Measurements from ENCODE around the gene MLLT6.

Gene MLLT6

GRCh38 chr17:38701504-38702165, 3.4 kb upstream of the MLLT6 start:
- no peak for DNase-seq (ENCODE audit: extremely low spot score)
- CTCF ChIA-PET = no interaction called here
- POLR2A ChIA-PET = interaction anchor here (1.1 to 2.1 kb wide), 10 partner anchors 9 to 152 kb away, joined by 3 to 8 read pairs (median 4); partner anchors contain the start of genes CISD3 and RPL23
- TF ChIP-seq FOXK2 (IDR thresholded peaks at IDR 0.05) (no peak), ZNF384 (IDR thresholded peaks at IDR 0.05) (no peak), SUZ12 (IDR thresholded peaks at IDR 0.05) (no peak), NFRKB (IDR thresholded peaks at IDR 0.05) (no peak), L3MBTL2 (conservative IDR thresholded peaks at IDR 0.05) (no peak), FOXM1 (IDR thresholded peaks at IDR 0.05; ENCODE audit: borderline replicate concordance) (no peak), SP1 (IDR thresholded peaks at IDR 0.05) (no peak), CTBP1 (IDR thresholded peaks at IDR 0.05; ENCODE audit: borderline replicate concordance) (no peak), TARDBP (IDR thresholded peaks at IDR 0.05) (no peak), ELF4 (IDR thresholded peaks at IDR 0.05) (no peak)

DNA sequence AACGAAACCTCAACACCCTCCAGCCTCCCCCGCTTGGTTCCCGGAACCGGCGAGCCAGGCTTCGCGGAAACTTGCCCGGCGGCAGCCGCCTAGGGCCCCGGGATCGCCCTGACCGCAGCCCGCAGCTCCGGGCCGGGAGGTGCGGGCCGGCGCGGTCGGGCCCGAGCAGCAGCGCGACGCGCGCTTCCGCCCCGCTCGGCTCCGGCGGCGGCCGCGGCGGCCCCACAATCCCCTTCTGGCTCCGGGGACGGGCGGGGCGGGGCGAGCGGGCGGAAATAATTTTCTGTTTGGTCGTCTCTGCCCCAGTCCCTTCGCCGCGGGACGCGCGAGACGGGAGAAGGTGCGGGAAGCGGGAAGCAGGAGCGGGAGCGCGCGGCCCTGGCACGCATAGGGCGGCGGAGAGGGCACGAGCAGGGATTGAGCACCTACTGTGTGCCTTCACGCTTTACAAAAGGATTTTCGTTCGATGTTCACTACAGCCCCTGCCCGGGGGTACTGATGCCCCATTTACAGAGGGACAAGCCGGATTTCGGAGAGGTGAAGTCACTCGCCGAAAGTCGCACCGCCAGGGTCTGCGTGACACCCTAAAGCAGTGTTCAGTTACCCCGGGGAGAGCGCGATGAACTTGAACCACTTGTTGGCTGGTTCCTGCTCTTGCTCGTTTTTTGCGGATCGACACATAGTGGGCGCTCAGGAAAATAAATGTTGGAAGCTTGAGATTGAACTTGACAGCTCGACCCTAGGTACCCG, 2.7 kb upstream of the MLLT6 start:
- TF ChIP-seq L3MBTL2 (conservative IDR thresholded peaks at IDR 0.05) = peak; percentile 97
- TF ChIP-seq LEF1 (IDR thresholded peaks at IDR 0.05; ENCODE audit: borderline replicate concordance) = no peak
- CTCF ChIA-PET = no interaction called here
- peak; percentile 73 for DNase-seq (ENCODE audit: extremely low spot score)
- POLR2A ChIA-PET = interaction anchor here (1.1 to 2.8 kb wide), 11 partner anchors 8 to 151 kb away, joined by 3 to 8 read pairs (median 4); partner anchors contain the start of genes CISD3 and RPL23

DNA sequence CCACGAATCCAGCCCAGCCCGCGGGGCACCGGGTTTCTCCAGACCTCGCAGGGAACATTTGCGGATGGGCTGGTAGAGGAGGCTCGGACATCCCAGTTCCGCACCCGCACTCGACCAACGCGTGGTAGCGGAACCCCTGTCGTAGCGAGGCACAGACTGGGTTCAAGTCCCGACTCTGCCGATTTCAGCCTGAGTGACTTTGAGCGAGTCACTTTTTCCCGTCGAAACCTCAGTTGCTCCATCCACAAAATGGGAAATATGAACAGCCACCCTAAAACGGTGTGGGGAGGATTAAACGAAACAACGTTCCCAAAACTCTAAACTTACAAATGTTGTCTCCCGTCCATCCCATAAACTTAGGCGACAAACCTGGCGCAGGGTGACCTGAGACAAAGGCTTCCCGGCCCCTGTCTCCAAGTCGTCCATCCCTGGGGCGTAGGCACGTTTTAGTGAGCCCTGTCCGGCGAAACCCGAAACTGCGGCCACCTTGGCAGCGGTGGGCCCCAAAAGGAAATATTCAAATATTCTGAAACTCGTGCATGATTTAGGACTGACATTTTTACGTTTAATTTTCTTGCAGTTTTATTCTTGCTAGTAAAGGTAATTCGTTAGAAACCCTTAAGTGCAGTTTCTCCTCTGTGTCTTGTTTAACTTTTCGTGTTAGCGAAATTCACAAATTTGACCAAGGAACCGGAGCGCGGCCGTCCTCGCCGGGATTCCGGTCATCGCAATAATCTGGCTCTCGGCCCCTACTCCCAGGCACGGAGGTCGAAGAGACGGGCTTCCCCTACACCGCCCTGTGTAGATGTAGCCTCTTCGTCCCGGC, 1.9 kb upstream of the MLLT6 start:
- no peak for TF ChIP-seq ELF4 (IDR thresholded peaks at IDR 0.05)
- TF ChIP-seq TARDBP (IDR thresholded peaks at IDR 0.05) = no peak
- no peak for TF ChIP-seq FOXM1 (IDR thresholded peaks at IDR 0.05; ENCODE audit: borderline replicate concordance)
- TF ChIP-seq FOXK2 (IDR thresholded peaks at IDR 0.05) = no peak
- TF ChIP-seq FOXA1 (IDR thresholded peaks at IDR 0.05) = no peak
- TF ChIP-seq SP1 (IDR thresholded peaks at IDR 0.05) = no peak
- no peak for TF ChIP-seq CTBP1 (IDR thresholded peaks at IDR 0.05; ENCODE audit: borderline replicate concordance)
- TF ChIP-seq LEF1 (IDR thresholded peaks at IDR 0.05; ENCODE audit: borderline replicate concordance) = no peak
- TF ChIP-seq ZNF384 (IDR thresholded peaks at IDR 0.05) = no peak
- TF ChIP-seq L3MBTL2 (conservative IDR thresholded peaks at IDR 0.05) = no peak
- POLR2A ChIA-PET = interaction anchor here (1.2 to 2.8 kb wide), 7 partner anchors 13 to 151 kb away, joined by 3 to 12 read pairs (median 6); partner anchors contain the start of genes CISD3, PSMB3 and RPL23
- CTCF ChIA-PET = no interaction called here
- no peak for DNase-seq (ENCODE audit: extremely low spot score)

DNA sequence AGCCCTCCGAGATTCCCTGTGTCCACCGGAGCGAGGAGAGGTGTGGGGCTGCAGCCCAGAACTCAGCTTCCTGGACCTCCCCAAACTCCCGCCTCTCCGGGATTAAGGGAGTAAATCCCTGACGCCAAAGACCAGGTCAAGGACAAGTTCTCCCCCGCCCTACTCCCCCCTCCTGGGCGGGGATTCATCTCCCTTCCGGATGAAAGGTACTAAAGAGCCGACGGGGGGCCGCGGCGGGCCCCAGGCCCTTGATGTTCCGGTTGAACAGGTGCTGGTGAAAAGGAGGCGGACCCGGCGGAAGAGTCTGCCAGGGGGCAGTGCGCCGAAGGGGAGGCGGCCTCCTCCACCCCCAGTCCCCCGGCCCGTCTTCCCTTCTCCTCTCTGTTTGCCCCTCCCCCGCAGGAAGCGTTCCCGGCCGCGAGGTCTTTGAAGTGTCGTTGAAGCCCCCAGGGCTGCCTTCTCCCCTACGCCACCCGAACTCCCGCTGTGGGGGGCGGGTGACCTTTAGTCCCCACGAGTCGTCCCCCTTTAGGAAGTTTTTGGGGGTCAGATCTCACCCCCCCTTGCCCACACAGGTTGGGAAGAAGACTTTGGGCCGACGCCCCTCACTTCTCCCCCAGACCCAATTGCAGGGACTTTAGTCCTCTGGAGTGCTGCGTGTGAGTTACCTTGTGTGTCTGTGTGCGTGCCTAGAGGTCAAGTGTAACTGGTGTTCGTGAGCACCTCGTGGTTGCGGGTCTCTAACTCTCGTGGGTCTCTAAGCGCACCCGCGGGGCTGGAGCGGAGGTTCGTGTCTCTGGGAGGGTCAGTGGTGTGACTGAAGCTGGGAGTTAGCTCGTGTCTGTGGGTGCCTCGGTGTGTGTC, 1.1 kb upstream of the MLLT6 start:
- TF ChIP-seq LEF1 (IDR thresholded peaks at IDR 0.05; ENCODE audit: borderline replicate concordance) = no peak
- TF ChIP-seq HDGF (IDR thresholded peaks at IDR 0.05; ENCODE audit: borderline replicate concordance) = no peak
- TF ChIP-seq TARDBP (IDR thresholded peaks at IDR 0.05) = peak; percentile 27; the same call in 1 of the 2 replicates
- TF ChIP-seq L3MBTL2 (conservative IDR thresholded peaks at IDR 0.05) = peak; percentile 60
- TF ChIP-seq, protein P1, sequence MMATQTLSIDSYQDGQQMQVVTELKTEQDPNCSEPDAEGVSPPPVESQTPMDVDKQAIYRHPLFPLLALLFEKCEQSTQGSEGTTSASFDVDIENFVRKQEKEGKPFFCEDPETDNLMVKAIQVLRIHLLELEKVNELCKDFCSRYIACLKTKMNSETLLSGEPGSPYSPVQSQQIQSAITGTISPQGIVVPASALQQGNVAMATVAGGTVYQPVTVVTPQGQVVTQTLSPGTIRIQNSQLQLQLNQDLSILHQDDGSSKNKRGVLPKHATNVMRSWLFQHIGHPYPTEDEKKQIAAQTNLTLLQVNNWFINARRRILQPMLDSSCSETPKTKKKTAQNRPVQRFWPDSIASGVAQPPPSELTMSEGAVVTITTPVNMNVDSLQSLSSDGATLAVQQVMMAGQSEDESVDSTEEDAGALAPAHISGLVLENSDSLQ (IDR thresholded peaks at IDR 0.05) = no peak
- TF ChIP-seq FOXK2 (IDR thresholded peaks at IDR 0.05) = no peak
- ChIA-PET CTCF (interaction anchor here (1.1 kb wide), 1 partner anchor 27 kb away, joined by 3 read pairs; no protein-coding TSS in a partner anchor), POLR2A (interaction anchor here (0.7 to 2.8 kb wide), 18 partner anchors 8 to 166 kb away, joined by 3 to 12 read pairs (median 5); partner anchors contain the start of genes CISD3, EPOP, LASP1 and PSMB3)
- peak; percentile 27 for DNase-seq (ENCODE audit: extremely low spot score)

DNA sequence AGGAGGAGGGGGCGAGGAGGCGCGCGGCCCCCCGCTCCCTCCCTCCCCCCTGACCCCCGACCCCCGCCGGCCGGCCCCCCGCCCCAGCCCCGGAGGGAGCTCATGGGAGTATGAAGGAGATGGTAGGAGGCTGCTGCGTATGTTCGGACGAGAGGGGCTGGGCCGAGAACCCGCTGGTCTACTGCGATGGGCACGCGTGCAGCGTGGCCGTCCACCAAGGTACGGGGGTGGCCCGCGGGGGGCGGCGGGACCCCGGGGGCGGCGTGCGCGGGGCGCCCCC, 390 bp downstream of the MLLT6 start:
- DNase-seq (ENCODE audit: extremely low spot score) = no peak
- TF ChIP-seq LEF1 (IDR thresholded peaks at IDR 0.05; ENCODE audit: borderline replicate concordance) (no peak), TARDBP (IDR thresholded peaks at IDR 0.05) (no peak)
- POLR2A ChIA-PET = interaction anchor here (1.0 to 2.8 kb wide), 15 partner anchors 9 to 164 kb away, joined by 3 to 12 read pairs (median 7); partner anchors contain the start of genes EPOP, LASP1 and PSMB3
- CTCF ChIA-PET = interaction anchor here (0.6 to 1.1 kb wide), 2 partner anchors 29 to 41 kb away, joined by 3 read pairs; no protein-coding TSS in a partner anchor

GRCh38 chr17:38705803-38706504, 881 bp downstream of the MLLT6 start:
- CTCF ChIA-PET = interaction anchor here (0.5 to 1.2 kb wide), 2 partner anchors 23 to 211 kb away, joined by 3 read pairs; no protein-coding TSS in a partner anchor
- no peak for DNase-seq (ENCODE audit: extremely low spot score)
- TF ChIP-seq SP1 (IDR thresholded peaks at IDR 0.05) (no peak), L3MBTL2 (conservative IDR thresholded peaks at IDR 0.05) (peak; percentile 44; the same call in 1 of the 2 replicates), FOXM1 (IDR thresholded peaks at IDR 0.05; ENCODE audit: borderline replicate concordance) (0 out of 2 replicates have a peak, but pooled peaks have one; percentile 7)
- POLR2A ChIA-PET = interaction anchor here (0.6 to 2.6 kb wide), 13 partner anchors 8 to 164 kb away, joined by 3 to 12 read pairs (median 6); partner anchors contain the start of genes LASP1 and PSMB3

All from HEK293T (cell line).